Activated naive CD4-positive, alpha-beta T cell treated with anti-CD3 and anti-CD28 coated beads, Interleukin-2, amount 10 ng/mL, durations not matched to agents 7 days and 5 days (primary cell): ENCODE measurements around the gene CLMP.

Experiments
- CTCF ChIA-PET: fragments of 350-600 bp; sonication (Branson Sonifier 250); formaldehyde crosslinking; loops from one replicate; lab custom pipeline; 2021; ENCODE audit warnings: antibody characterized with exemption; lab: Charles Lee
- DNase-seq: peaks from one replicate; pipeline ENCODE4 v3.0.0-alpha.2; 2020
- H3K27ac Mint-ChIP-seq: one replicate; pipeline ENCODE4 v1.8.0; 2021; ENCODE audit warnings: mild to moderate bottlenecking, moderate library complexity, mixed read lengths
- H3K27me3 Mint-ChIP-seq: one replicate; pipeline ENCODE4 v1.8.0; 2021; ENCODE audit warnings: mild to moderate bottlenecking, mixed read lengths
- H3K36me3 Mint-ChIP-seq: one replicate; pipeline ENCODE4 v1.8.0; 2021; ENCODE audit warnings: mixed read lengths
- H3K4me1 Mint-ChIP-seq: one replicate; pipeline ENCODE4 v1.8.0; 2021; ENCODE audit warnings: mixed read lengths
- H3K4me3 Mint-ChIP-seq: one replicate; pipeline ENCODE4 v1.8.0; 2021; ENCODE audit warnings: mild to moderate bottlenecking, moderate library complexity, mixed read lengths
- H3K9me3 Mint-ChIP-seq: one replicate; pipeline ENCODE4 v1.8.0; 2021; ENCODE audit warnings: mixed read lengths

Gene CLMP

GRCh38 chr11:123047266-123047946 is 147.6 kb downstream of the CLMP start:
- DNase-seq = no peak
- CTCF ChIA-PET = interaction anchor here (1.2 to 3.5 kb wide), 3 partner anchors 24 to 200 kb away, joined by 4 to 12 read pairs (median 5); no protein-coding TSS in a partner anchor
- Mint-ChIP-seq H3K36me3 (no peaks in the 10 kb centered on the region), H3K27me3 (peaks cover 4% of the 10 kb centered on the region), H3K4me1 (no peaks in the 10 kb centered on the region), H3K4me3 (no peak overlapping the region), H3K27ac (no peak overlapping the region), H3K9me3 (no peaks in the 10 kb centered on the region)

DNA sequence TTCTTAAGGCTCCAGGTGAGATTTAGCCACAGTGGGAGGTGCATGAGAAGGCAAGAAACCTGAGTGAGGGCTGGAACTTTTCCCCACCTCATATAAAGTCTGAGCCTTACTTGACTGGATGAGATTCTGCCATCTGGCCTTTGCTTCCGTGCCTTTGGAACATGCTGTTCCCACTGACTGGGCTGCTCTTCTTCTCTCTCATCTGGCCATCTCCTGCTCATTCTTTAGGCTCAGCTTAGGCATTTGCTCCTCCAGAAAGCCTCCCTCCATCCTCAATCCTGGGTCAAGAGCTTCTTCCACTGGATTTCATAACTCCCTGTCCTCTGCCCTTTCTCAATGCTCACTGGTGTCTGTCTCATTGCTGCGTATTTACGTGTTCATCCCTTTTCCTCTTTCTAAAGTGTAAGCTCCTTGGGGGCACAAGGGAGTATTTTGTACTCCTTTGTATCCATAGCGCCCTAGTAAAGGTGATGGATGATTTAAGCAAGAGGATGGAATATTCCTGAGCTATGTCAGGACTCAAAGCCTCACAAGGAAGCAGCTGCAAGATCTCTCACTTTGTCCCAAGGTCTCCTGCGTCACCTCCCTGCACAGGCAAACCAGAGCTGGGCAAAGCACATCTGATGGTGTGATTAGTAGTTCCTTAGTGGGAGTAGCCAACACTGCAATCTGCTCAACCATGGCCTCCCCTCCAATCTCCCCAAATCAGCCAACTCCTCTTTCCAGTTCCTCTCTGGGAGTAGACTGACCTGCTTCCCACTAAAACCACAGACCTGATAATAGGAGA is 148.4 kb downstream of the CLMP start:
- no peak overlapping the region for H3K4me3 Mint-ChIP-seq
- H3K27ac Mint-ChIP-seq = no peak overlapping the region
- H3K9me3 Mint-ChIP-seq = no peaks in the 10 kb centered on the region
- H3K36me3 Mint-ChIP-seq = no peaks in the 10 kb centered on the region
- H3K27me3 Mint-ChIP-seq = peaks cover 4% of the 10 kb centered on the region
- CTCF ChIA-PET = interaction anchor here (1.2 to 3.5 kb wide), 4 partner anchors 7 to 201 kb away, joined by 4 to 22 read pairs (median 8); no protein-coding TSS in a partner anchor
- no peak for DNase-seq
- H3K4me1 Mint-ChIP-seq = no peaks in the 10 kb centered on the region

GRCh38 chr11:123045101-123045500 is 149.9 kb downstream of the CLMP start:
- DNase-seq = peak; percentile 15
- Mint-ChIP-seq H3K4me3 (no peak overlapping the region), H3K36me3 (no peaks in the 10 kb centered on the region), H3K9me3 (no peaks in the 10 kb centered on the region), H3K4me1 (no peaks in the 10 kb centered on the region), H3K27me3 (peaks cover 4% of the 10 kb centered on the region), H3K27ac (no peak overlapping the region)
- CTCF ChIA-PET = interaction anchor here (0.7 to 3.5 kb wide), 4 partner anchors 9 to 121 kb away, joined by 3 to 22 read pairs (median 8); no protein-coding TSS in a partner anchor

DNA sequence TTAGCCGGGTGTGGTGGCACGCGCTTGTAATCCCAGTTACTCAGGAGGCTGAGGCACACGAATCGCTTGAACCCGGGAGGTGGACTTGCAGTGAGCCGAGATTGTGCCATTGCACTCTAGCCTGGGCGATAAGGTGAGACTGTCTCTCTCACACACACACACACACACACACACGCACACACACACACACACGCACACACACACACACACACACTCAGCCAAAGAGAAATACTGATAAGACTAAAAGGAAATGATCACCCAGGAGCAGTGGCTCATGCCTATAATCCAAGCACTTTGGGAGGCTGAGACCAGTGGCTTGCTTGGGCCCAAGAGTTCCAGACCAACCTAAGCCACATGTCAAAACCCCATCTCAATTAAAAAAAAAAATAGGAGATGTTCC is 153.9 kb downstream of the CLMP start:
- no peak overlapping the region for H3K4me3 Mint-ChIP-seq
- H3K36me3 Mint-ChIP-seq = no peaks in the 10 kb centered on the region
- H3K9me3 Mint-ChIP-seq = no peaks in the 10 kb centered on the region
- H3K27me3 Mint-ChIP-seq = no peaks in the 10 kb centered on the region
- no peaks in the 10 kb centered on the region for H3K4me1 Mint-ChIP-seq
- CTCF ChIA-PET = interaction anchor here (0.7 kb wide), 1 partner anchor 125 kb away, joined by 3 read pairs; no protein-coding TSS in a partner anchor
- peak; percentile 10 for DNase-seq
- no peak overlapping the region for H3K27ac Mint-ChIP-seq

GRCh38 chr11:123040111-123040432 is 155.0 kb downstream of the CLMP start:
- no peaks in the 10 kb centered on the region for H3K27me3 Mint-ChIP-seq
- no peak overlapping the region for H3K4me3 Mint-ChIP-seq
- H3K36me3 Mint-ChIP-seq = no peaks in the 10 kb centered on the region
- no peaks in the 10 kb centered on the region for H3K4me1 Mint-ChIP-seq
- CTCF ChIA-PET = no interaction called here
- H3K9me3 Mint-ChIP-seq = no peaks in the 10 kb centered on the region
- DNase-seq = no peak
- no peak overlapping the region for H3K27ac Mint-ChIP-seq

DNA sequence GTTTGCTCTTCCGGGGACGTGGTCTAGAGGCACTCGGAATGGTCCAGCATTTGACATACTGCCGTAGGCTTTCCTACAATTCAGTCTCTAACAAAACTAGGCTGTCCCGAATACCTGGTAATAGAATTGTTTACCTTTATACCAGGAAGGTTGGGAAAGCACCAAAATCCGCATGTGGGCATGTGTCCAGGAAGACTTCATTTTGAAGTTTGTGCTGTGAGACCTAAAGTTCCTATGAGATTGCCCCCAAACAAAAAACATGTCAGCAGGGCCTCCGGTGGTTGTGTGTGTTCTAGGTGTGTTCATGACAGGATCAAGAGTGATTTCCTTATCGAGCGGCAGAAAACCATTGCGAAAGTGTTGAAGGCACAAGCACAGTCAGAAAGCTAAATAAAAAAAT is 159.2 kb downstream of the CLMP start:
- CTCF ChIA-PET = interaction anchor here (1.4 kb wide), 1 partner anchor 18 kb away, joined by 3 read pairs; no protein-coding TSS in a partner anchor
- Mint-ChIP-seq H3K36me3 (no peaks in the 10 kb centered on the region), H3K9me3 (no peaks in the 10 kb centered on the region), H3K27ac (no peak overlapping the region), H3K4me3 (no peak overlapping the region), H3K27me3 (no peaks in the 10 kb centered on the region), H3K4me1 (no peaks in the 10 kb centered on the region)
- no peak for DNase-seq

- H3K27me3 Mint-ChIP-seq = no peaks in the 10 kb centered on the region
- no peaks in the 10 kb centered on the region for H3K9me3 Mint-ChIP-seq
- CTCF ChIA-PET = interaction anchor here (1.1 to 2.8 kb wide), 6 partner anchors 10 to 68 kb away, joined by 3 to 13 read pairs (median 6); no protein-coding TSS in a partner anchor
- no peak overlapping the region for H3K4me3 Mint-ChIP-seq
- no peaks in the 10 kb centered on the region for H3K36me3 Mint-ChIP-seq
- H3K4me1 Mint-ChIP-seq = no peaks in the 10 kb centered on the region
- H3K27ac Mint-ChIP-seq = no peak overlapping the region
- no peak for DNase-seq
These were observed 160.5 kb downstream of the CLMP start for GRCh38 chr11:123034597-123034996.

- H3K27me3 Mint-ChIP-seq = no peaks in the 10 kb centered on the region
- H3K4me3 Mint-ChIP-seq = no peak overlapping the region
- H3K36me3 Mint-ChIP-seq = no peaks in the 10 kb centered on the region
- H3K27ac Mint-ChIP-seq = no peak overlapping the region
- no peak for DNase-seq
- CTCF ChIA-PET = interaction anchor here (1.1 to 2.8 kb wide), 8 partner anchors 10 to 167 kb away, joined by 3 to 13 read pairs (median 5); no protein-coding TSS in a partner anchor
- no peaks in the 10 kb centered on the region for H3K4me1 Mint-ChIP-seq
- H3K9me3 Mint-ChIP-seq = no peaks in the 10 kb centered on the region
These were observed 161.2 kb downstream of the CLMP start for GRCh38 chr11:123033895-123034294.

GRCh38 chr11:123030517-123030916 is 164.5 kb downstream of the CLMP start:
- Mint-ChIP-seq H3K27ac (no peak overlapping the region), H3K27me3 (peaks cover 4% of the 10 kb centered on the region), H3K36me3 (no peaks in the 10 kb centered on the region), H3K4me1 (no peaks in the 10 kb centered on the region), H3K9me3 (no peaks in the 10 kb centered on the region), H3K4me3 (no peak overlapping the region)
- CTCF ChIA-PET = interaction anchor here (0.6 to 2.3 kb wide), 2 partner anchors 10 to 23 kb away, joined by 3 to 9 read pairs; no protein-coding TSS in a partner anchor
- DNase-seq = no peak

DNA sequence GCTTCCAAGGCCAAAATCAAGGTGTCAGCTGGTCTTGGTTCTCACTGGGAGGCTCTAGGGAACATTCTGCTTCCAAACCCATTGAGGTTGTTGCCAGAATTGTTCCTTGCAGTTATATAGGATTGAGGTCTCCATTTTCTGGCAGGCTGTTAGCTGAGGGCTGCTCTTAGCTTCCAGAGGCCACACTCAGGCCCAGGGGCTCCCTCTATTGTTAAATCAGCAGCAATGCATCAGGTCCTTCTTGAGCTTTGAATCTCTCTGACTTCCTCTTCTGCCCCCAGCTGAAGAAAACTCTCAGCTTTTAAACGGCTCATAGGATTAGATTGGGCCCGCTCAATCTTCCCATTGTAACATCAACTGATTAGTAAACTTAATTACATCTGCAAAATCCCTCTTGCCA is 174.1 kb downstream of the CLMP start:
- H3K4me3 Mint-ChIP-seq = no peak overlapping the region
- no peaks in the 10 kb centered on the region for H3K9me3 Mint-ChIP-seq
- no peak overlapping the region for H3K27ac Mint-ChIP-seq
- DNase-seq = peak; percentile 37
- CTCF ChIA-PET = interaction anchor here (0.7 to 8.9 kb wide), 37 partner anchors 9 to 439 kb away, joined by 3 to 129 read pairs (median 4); no protein-coding TSS in a partner anchor
- H3K36me3 Mint-ChIP-seq = no peaks in the 10 kb centered on the region
- H3K27me3 Mint-ChIP-seq = peaks cover 40% of the 10 kb centered on the region
- peaks cover 8% of the 10 kb centered on the region for H3K4me1 Mint-ChIP-seq
